GM21737 (cell line): ENCODE results near the gene FGF22.
"Not testable (repeated sequence)": the region's sequence is repeated elsewhere in the genome, so short reads cannot be mapped to it uniquely, and the experiment has no call there.

ENCODE experiments used
- ATAC-seq: cut with Tn5 transposase; IDR thresholded peaks from one replicate; pipeline ENCODE4 v1.9.1; 2021; ENCODE audit warnings: mild to moderate bottlenecking, moderate library complexity; ENCODE audit not compliant: unreplicated experiment

The FGF22 gene

DNA sequence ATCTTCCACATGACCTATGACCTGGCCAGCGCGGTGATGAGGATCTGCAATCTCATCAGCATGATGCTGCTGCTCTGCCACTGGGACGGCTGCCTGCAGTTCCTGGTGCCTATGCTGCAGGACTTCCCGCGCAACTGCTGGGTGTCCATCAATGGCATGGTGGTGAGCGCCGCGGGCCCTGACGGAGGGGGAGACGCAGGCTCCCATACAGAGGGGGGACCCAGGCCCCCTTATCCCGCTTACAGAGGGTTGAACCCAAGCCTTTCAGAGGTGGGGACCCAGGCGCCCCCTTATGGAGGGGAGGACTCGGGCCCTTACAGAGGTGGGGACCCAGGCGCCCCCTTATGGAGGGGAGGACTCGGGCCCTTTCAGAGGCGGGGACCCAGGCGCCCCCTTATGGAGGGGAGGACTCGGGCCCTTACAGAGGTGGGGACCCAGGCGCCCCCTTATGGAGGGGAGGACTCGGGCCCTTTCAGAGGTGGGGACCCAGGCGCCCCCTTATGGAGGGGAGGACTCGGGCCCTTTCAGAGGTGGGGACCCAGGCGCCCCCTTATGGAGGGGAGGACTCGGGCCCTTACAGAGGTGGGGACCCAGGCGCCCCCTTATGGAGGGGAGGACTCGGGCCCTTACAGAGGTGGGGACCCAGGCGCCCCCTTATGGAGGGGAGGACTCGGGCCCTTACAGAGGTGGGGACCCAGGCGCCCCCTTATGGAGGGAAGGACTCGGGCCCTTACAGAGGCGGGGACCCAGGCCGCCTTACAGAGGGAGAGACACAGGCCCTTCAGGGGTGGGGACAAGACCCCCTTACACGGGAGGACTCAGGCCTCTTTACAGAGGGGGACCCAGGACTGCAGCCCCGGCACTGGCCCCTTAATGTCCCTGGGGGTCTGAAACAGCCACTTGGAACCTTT is 34.4 kb upstream of the FGF22 start:
- not testable (repeated sequence) for ATAC-seq

DNA sequence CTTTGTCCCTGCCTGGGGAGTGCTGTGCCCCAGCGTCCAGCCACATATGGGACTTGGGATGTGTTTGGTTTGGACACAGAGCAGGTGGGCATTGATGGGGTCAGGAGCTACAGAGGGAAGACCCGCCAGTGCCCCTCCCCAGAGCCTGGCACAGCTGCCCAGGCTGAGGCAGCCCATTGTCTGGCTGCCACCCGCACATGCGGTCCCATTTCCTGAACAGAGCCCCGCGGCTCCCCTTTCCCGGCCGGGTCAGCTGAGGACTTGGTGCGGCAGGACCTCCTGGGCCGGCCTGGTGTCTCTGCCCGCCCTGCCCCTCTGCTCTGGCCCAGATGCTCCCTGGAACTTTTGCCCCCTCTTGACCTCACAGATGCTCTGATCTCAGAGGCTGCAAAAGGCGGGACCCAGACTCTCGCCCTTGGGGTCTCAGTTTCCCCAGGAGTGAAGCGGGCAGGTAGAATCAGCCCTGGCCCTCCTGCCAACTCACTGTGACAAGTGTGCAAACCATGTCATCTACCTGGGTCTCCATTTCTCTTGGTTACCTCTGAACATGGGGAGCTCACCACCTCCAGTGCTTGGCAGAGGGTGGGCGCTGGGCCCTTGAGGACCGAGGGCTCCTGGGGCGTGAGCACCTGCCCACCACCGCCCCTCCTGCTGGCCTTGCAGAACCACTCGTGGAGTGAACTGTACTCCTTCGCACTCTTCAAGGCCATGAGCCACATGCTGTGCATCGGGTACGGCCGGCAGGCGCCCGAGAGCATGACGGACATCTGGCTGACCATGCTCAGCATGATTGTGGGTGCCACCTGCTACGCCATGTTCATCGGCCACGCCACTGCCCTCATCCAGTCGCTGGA is 32.2 kb upstream of the FGF22 start:
- ATAC-seq, result no peak

DNA sequence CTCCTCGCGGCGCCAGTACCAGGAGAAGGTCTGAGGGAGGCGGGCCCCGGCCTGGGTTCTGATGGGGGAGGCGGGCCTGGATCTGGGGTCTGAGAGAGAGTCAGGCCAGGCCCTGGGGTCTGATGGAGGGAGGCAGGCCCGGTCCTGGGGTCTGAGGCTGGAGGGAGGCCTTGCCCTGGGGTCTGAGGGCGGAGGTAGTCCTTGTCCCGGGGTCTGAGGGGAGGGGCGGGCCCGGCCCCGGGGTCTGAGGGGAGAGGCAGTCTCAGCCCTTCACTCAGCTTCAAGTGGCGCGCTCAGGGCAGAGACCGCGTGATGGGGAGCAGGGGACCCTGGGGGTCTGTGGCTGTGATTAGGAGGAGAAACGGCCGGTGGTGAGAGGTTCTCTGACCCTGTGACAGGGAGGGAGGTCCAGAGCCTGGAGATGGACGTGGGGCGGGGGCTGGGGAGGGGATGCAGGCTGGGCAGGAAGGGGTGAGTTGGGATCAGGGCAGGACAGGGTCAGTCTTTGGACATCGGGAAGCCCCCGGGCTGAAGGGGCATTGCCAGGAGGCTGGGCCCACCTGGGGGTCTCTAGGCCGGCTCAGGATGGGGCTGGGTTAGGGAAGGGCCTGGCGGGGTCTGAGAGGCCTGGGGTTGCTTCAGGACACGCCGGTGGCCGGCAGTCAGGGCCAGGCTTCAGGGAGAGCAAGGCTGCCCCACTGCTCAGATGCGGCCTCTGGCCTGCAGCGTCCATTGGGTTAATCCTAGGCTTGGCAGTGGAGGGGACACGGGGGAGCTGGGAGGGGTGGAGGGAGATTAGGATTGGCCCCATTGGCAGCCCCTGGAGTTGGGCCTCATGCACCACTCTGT is 31.3 kb upstream of the FGF22 start:
- ATAC-seq, result no peak

DNA sequence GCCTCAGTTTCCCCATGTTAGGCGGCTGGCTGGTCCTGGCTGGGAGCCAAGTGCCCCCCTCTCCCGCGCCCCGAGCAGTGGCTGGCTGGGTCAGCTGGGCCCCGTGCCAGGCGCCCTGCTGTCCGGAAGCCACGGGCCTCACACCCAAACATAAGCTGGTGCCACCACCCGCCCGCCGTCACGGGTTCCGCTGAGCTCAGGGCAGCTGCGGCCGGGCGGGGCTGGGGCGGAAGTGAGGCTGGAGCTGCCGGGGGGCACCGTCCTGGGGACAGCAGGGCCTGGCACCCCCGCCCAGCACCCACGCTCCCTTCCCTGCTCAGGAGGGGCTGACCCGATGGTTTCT is 30.7 kb upstream of the FGF22 start:
- ATAC-seq, result no peak

DNA sequence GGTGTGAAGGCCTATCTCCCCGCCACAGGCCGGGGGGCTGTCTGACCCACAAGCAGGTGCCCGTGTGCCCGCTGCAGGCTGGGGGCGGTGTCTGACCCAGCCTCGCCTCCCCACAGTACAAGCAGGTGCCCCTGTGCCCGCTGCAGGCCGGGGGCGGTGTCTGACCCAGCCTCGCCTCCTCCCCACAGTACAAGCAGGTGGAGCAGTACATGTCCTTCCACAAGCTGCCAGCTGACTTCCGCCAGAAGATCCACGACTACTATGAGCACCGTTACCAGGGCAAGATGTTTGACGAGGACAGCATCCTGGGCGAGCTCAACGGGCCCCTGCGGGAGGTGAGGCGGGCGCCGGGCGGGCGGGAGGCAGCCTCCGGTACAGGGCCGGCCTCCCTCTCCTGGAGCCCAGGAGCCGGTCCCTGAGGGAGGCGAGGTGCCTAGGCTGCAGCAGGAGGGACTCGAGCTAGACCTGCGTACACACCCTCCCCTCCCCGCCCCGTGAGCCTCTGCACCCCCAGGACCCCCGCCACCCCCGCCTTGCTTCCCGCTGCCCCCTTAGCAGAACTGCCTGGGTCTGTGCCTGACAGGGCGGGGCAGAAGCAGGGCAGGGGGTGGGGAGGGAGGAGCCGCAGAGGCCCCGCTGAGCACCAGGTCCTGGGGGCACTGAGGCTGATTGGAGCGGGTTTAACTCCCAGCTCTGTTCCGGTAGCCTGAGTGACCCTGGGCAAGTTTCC is 29.4 kb upstream of the FGF22 start:
- no peak for ATAC-seq

DNA sequence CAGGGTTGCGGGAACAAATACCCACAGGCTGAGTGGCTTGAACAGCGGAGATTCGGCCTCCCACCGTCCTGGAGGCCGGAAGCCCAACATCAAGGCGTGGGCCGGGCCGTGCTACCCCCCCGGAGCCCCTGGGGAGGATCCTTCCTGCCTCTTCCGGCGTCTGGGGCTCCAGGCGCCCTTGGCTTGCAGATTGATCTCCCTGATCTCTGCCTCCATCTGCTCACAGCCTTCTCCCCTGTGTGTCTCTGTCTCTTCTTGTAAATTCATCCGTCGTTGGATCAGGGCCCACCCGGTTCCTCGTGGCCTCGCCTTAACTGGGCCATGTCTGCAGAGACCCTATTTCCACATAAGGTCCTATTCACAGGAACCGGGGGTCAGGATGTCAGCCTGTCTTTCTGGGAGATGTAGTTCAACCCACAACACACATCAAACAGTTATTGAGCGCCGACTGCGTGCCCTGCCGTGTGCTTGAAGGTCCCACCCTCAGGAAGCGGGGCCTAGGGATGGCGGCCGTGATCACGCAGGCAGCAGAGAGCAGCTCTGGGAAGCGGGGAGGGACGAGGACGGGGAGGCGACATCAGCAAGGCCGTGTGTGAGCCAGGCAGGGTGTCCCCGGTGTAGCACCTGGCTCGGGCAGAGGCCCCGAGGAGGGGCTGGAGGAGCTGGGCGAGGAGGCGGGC is 28.7 kb upstream of the FGF22 start:
- ATAC-seq, result no peak

DNA sequence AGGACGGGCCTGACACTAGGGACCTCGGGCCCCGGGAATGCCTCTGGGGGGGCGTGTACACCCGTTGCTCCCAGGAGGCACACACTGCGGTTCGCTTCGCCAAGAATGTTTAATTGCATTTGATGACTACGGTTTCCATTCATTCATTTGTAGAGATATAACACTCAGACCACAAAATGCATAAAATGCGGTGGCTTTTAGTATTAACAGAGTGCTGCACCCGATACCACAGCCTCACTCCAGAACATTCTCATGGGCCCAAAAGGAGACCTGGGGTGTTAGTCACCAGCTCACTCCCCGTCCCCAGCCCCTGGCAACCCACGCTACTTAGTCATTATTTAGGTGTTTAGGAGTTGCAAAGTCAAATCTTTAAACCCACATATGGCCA is 28.2 kb upstream of the FGF22 start:
- no peak for ATAC-seq

DNA sequence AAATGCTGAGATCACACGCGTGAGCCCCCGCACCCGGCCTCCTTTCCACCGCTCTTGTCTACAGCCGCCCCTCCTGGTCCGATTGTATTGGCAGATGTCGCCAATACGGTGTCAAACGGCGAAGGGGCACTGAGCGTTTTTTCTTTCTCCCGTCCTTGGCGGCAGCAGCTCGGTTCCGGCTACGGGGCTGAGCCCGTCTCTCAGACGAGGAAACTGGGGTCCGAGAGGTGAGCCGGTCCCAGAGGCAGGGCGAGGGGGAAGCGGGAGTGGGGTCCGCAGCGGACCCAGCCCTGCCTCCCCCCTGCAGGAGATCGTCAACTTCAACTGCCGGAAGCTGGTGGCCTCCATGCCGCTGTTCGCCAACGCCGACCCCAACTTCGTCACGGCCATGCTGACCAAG is 26.7 kb upstream of the FGF22 start:
- ATAC-seq, result no peak

DNA sequence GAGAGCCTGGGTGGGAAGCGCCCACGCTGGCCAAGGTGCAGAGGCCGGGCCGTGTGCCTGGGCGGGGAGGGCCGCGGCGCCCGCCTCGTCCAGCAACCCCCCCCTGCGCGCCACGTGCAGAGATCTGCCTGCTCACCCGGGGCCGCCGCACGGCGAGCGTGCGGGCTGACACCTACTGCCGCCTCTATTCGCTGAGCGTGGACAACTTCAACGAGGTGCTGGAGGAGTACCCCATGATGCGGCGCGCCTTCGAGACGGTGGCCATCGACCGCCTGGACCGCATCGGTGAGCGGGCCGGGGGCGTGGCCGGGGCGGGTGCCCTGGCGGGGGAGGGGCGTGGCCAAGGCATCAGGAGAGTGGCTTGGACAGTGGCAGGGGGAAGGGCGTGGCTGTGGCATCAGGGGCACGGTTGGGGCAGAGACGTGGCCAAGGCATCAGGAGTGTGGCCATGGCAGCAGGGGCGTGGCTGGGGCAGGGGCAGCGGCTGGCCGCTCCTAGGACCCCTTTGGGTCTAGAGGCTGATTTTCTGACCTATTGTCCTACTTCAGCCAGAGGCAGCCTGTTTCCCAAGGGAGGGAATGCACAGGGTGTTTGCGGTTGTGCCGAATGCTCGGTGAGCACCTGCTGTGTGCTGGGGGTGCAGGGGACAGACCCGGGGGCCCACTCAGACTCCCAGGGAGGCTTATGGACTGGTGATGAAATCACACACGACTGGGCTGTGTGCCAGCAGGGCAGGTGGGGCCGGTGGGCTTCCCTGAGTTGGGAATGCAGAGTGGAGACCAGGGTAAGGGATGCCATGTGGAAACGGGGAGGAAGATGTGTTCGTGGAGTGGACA is 25.7 kb upstream of the FGF22 start:
- no peak for ATAC-seq

DNA sequence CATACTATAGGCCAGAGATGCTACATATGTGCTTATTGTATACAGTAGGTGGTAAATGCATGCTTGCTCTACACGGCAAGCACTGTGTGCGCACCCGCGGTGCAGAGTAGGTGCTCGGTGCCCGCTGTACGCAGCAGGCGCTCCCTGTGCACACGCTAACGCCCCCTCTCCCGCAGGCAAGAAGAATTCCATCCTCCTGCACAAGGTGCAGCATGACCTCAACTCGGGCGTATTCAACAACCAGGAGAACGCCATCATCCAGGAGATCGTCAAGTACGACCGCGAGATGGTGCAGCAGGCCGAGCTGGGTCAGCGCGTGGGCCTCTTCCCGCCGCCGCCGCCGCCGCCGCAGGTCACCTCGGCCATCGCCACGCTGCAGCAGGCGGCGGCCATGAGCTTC is 24.1 kb upstream of the FGF22 start:
- ATAC-seq, result no peak

DNA sequence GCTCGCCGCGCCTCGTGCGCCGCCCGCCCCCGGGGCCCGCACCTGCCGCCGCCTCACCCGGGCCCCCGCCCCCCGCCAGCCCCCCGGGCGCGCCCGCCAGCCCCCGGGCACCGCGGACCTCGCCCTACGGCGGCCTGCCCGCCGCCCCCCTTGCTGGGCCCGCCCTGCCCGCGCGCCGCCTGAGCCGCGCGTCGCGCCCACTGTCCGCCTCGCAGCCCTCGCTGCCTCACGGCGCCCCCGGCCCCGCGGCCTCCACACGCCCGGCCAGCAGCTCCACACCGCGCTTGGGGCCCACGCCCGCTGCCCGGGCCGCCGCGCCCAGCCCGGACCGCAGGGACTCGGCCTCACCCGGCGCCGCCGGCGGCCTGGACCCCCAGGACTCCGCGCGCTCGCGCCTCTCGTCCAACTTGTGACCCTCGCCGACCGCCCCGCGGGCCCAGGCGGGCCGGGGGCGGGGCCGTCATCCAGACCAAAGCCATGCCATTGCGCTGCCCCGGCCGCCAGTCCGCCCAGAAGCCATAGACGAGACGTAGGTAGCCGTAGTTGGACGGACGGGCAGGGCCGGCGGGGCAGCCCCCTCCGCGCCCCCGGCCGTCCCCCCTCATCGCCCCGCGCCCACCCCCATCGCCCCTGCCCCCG is 23.5 kb upstream of the FGF22 start:
- ATAC-seq, result no peak

DNA sequence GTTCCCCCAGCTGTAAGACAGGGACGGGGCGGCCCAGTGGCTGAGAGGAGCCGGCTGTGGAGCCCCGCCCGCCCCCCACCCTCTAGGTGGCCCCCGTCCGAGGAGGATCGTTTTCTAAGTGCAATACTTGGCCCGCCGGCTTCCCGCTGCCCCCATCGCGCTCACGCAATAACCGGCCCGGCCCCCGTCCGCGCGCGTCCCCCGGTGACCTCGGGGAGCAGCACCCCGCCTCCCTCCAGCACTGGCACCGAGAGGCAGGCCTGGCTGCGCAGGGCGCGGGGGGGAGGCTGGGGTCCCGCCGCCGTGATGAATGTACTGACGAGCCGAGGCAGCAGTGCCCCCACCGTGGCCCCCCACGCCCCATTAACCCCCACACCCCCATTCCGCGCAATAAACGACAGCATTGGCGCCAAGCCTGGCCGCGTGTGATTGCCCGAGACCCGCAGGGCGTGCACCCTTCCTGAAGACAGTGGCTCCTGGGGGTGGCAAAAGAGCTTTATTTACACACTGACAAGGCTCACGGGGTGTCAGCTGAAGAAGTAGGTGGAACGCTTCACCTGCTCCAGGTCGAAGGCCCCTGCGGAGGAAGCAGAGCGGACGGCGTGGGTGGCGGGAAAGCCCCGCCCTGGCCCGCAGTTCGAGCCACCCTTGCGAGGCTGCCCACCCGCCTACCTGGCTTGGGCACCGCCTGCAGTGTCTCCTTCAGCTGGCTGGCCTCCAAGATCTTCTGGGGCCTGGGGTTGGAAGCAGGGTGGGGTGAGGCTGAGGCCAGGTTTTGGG is 22.7 kb upstream of the FGF22 start:
- no peak for ATAC-seq

DNA sequence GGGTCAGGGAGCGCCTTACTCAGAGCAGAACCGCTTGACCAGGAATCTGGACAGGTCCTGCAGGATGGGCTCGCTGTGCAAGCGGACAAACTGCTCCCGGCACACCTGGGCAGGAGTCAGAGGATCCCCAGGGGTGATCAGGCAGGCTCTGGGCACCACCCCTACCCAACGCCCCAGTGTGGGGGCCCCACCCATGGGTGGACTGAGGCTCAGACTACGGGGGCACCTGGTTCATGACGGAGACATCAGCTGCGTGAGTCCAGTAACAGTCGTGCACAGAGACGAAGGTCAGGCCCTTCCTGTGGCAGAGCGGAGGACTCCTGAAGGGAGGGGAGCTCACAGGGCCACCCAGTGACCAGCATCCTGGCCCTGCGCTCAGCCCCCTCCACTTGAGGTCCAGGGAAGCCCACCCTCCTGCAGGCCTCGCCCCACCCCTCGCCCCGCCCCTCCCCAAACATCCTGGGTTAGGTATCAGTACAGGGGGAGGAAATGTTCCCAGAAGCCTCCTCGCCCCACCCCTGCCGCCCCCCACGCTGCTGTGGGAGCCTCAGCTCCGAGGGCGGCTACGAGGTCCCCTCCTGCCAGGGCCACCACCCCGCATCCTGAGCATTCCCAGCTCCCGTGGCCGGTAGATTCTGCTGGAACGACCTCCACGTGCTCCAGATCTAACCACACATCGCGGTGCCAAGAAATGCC is 22.0 kb upstream of the FGF22 start:
- ATAC-seq, result no peak

DNA sequence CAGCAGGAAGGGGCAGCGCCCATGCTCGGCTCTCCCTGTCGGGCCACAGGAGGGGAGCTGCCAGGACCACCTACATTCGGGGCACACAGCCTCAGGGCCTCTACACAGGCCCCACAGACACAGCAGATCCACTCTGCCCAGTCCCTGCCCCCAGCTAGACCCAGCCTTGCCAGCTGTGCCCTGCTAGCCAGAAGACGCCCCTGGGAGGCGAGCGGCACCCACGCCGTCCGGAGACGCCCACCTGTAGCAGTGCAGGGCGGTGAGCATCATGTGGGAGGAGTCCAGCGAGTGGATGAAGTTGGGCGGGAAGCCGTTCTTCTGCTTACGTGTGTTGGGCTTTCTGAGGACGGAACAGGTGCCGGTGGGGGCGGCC is 21.4 kb upstream of the FGF22 start:
- ATAC-seq, result no peak

DNA sequence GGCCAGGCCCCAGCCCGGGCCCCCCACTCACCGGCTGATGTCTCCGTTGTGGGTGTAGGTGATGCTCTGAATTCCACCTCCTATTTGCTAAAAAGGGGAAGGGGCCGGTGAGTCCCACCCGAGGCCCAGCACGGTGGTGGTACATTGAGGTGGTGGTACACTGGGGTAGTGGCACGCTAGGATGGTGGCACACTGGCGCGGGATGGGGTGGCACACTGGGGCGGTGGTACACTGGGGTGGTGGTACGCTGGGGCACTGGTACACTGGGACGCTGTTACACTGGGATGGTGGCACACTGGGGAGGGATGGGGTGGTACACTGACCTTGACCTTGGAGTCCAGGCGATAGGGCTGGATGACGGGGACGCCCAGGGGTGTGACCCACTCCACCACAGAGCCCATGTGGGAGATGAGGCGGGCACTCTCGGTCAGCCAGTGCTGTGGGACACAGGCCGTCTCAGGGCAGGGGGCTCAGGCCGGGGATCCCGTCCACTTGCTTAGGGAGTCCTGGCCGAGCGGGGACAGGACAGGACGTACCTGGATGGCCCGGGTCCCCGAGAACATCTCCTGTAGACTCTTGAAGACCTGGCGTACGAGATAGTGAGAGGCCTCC is 20.9 kb upstream of the FGF22 start:
- no peak for ATAC-seq

DNA sequence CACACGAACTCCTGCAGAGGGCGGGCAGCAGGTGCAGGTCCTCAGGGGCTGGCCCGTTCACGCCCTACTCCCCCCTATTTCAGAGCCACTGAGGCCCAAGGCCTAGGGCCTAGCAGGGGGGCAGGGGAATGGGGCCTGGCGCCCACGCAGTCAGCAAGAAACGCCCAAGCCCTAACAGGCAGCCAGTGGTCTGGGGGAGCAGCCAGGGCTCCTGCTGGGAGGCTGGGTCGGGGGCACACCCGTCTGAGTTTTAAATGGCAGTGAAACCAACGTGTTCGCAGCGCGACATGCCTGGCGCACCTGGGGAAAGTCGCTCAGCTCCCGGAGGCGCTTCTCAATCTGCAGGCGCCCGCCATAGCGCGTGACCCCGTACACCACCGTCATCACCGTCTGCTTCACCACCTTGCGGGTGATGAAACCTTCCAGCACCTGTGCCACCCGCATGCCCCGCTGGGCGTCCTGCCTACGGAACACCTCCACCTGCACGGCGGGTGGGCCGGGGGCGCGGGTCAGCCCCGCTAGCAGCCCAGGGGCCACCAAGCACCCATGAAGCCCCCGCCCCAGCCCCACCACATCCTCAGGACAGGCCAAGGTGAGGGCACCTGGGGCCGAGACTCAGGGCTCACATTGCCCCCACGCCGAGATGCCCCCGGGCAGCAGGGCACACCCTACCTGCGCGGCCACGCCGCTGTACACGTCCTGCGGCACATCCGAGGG is 20.2 kb upstream of the FGF22 start:
- ATAC-seq, result no peak
